ENCODE data around the gene PRSS57.

- TF ChIP-seq EZH2 (IDR thresholded peaks at IDR 0.05; ENCODE audit: low read depth, low read length, severe bottlenecking), result no peak
- TF ChIP-seq EP300 (IDR thresholded peaks at IDR 0.05; ENCODE audit: borderline replicate concordance in 1 of 2, low read depth in 2 of 2, low read length in 2 of 2), result no peak
- TF ChIP-seq CEBPB (IDR thresholded peaks at IDR 0.05; ENCODE audit: low read depth, low read length), result no peak
- TF ChIP-seq, protein P1, sequence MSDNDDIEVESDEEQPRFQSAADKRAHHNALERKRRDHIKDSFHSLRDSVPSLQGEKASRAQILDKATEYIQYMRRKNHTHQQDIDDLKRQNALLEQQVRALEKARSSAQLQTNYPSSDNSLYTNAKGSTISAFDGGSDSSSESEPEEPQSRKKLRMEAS (IDR thresholded peaks at IDR 0.05), result no peak
- TF ChIP-seq BACH1 (IDR thresholded peaks at IDR 0.05; ENCODE audit: low read length), result no peak
- no peak for TF ChIP-seq ZNF274 (IDR thresholded peaks at IDR 0.05; ENCODE audit: borderline replicate concordance, extremely low read depth, low read length)
- TF ChIP-seq, protein P2, sequence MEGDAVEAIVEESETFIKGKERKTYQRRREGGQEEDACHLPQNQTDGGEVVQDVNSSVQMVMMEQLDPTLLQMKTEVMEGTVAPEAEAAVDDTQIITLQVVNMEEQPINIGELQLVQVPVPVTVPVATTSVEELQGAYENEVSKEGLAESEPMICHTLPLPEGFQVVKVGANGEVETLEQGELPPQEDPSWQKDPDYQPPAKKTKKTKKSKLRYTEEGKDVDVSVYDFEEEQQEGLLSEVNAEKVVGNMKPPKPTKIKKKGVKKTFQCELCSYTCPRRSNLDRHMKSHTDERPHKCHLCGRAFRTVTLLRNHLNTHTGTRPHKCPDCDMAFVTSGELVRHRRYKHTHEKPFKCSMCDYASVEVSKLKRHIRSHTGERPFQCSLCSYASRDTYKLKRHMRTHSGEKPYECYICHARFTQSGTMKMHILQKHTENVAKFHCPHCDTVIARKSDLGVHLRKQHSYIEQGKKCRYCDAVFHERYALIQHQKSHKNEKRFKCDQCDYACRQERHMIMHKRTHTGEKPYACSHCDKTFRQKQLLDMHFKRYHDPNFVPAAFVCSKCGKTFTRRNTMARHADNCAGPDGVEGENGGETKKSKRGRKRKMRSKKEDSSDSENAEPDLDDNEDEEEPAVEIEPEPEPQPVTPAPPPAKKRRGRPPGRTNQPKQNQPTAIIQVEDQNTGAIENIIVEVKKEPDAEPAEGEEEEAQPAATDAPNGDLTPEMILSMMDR (IDR thresholded peaks at IDR 0.05; ENCODE audit: control extremely low read depth in 1 of 3, insufficient read depth in 1 of 3, low read depth in 1 of 3, low read length in 3 of 3), result no peak; a peak in 1 of 4 replicates
- no peak for TF ChIP-seq JUND (IDR thresholded peaks at IDR 0.05; ENCODE audit: low read length)
- TF ChIP-seq, protein P3, sequence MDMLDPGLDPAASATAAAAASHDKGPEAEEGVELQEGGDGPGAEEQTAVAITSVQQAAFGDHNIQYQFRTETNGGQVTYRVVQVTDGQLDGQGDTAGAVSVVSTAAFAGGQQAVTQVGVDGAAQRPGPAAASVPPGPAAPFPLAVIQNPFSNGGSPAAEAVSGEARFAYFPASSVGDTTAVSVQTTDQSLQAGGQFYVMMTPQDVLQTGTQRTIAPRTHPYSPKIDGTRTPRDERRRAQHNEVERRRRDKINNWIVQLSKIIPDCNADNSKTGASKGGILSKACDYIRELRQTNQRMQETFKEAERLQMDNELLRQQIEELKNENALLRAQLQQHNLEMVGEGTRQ (IDR thresholded peaks at IDR 0.05; ENCODE audit: low read length), result no peak
- TF ChIP-seq TEAD4 (IDR thresholded peaks at IDR 0.05; ENCODE audit: low read depth, low read length), result no peak
- no peak for TF ChIP-seq HDAC6 (IDR thresholded peaks at IDR 0.05; ENCODE audit: low read depth, low read length)
Measured at GRCh38 chr19:703651-704446, 8.6 kb upstream of the PRSS57 start.

Measured in H1 (cell line).